Lung (tissue), 12 donors: ENCODE measurements around the gene ST6GALNAC3. TPM values are rescaled to one million over a fixed set of nuclear protein-coding genes. Genes with fewer than 3 reads are reported as not detected.
A peak's percentile ranks its signal among the peaks of the same experiment; 100 is the strongest.
"Not testable (repeated sequence)": the region's sequence is repeated elsewhere in the genome, so short reads cannot be mapped to it uniquely, and the experiment has no call there.

Source experiments
- ATAC-seq: fragments of 200-7000 bp; cut with Tn5 transposase; one replicate; pipeline ENCODE4 v1.9.1; 2020; ENCODE audit warnings: moderate number of reproducible peaks; ENCODE audit not compliant: insufficient read depth, low FRiP score
- DNase-seq, 3 donors: peaks; one replicate each; pipeline ENCODE4 v3.0.0-alpha.2; 2013 to 2017
- H3K27ac ChIP-seq, 2 donors: one replicate each; pipeline ENCODE4 v1.5.1; 2013; ENCODE audit warnings: mild to moderate bottlenecking in 2 of 2, moderate library complexity in 2 of 2, control low read depth in 1 of 2, inconsistent platforms in 1 of 2, low read depth in 1 of 2, low read length in 1 of 2
- H3K27me3 ChIP-seq, 3 donors: one replicate each; pipeline ENCODE4 v1.5.1; 2013; ENCODE audit warnings: low read length in 2 of 3; ENCODE audit not compliant: control insufficient read depth in 3 of 3, insufficient read depth in 3 of 3
- H3K36me3 ChIP-seq, 4 donors: one replicate each; pipeline ENCODE4 v1.5.1; 2013; ENCODE audit warnings: low read length in 4 of 4, mild to moderate bottlenecking in 1 of 4, moderate library complexity in 1 of 4; ENCODE audit not compliant: control insufficient read depth in 4 of 4, insufficient read depth in 4 of 4
- H3K4me1 ChIP-seq, 5 donors: one replicate each; pipeline ENCODE4 v1.5.1; 2013; ENCODE audit warnings: low read length in 5 of 5, mild to moderate bottlenecking in 2 of 5, moderate library complexity in 1 of 5; ENCODE audit not compliant: control insufficient read depth in 5 of 5, insufficient read depth in 5 of 5
- H3K4me3 ChIP-seq: one replicate; pipeline ENCODE4 v1.5.1; 2013; ENCODE audit warnings: mild to moderate bottlenecking, control low read depth, moderate library complexity
- H3K9ac ChIP-seq, 2 donors: one replicate each; pipeline ENCODE4 v1.5.1; 2013; ENCODE audit warnings: low read length in 2 of 2, control low read depth in 1 of 2; ENCODE audit not compliant: insufficient read depth in 1 of 2
- H3K9me3 ChIP-seq, 4 donors: one replicate each; pipeline ENCODE4 v1.5.1; 2013; ENCODE audit warnings: low read length in 3 of 4, mild to moderate bottlenecking in 1 of 4, moderate library complexity in 1 of 4; ENCODE audit not compliant: control insufficient read depth in 4 of 4, insufficient read depth in 3 of 4
- CTCF ChIP-seq: IDR thresholded peaks from 2 replicates; pipeline ENCODE4 v1.5.1; 2012; ENCODE audit warnings: mild to moderate bottlenecking; ENCODE audit errors: control extremely low read depth, extremely low read depth
- WGBS, 2 donors: extraction: QIAGEN DNeasy Blood & Tissue Kit; methylation state at CpG; one replicate each; pipeline ENCODE4 v1.1.7; 2013; 5-methylcytosine and 5-hydroxymethylcytosine counted together
- polyA plus RNA-seq, 2 donors: library from polyadenylated mRNA; stranded (reverse); fragments of 200-250 nt; gene quantifications; one replicate each; pipeline ENCODE4 v1.2.1, GENCODE V29; 2013
- total RNA-seq, 2 donors: library from RNA; depleted of rRNA in 1 of 2; stranded (reverse); fragments of >200 nt in 1 of 2; gene quantifications; one replicate each; pipeline ENCODE4 v1.2.1, GENCODE V29; 2014 to 2021
- donor health status: control.
- donor health status: control.
- donor health status: Bipolar disorder and iron deficiency.
- donor health status: healthy.
- donor health status: DM: yes; HTN: yes; CAD: no.

The ST6GALNAC3 gene
- total and polyA plus RNA-seq, 4 donors, result 2.7 to 17.9 (median 12.2) TPM

DNA sequence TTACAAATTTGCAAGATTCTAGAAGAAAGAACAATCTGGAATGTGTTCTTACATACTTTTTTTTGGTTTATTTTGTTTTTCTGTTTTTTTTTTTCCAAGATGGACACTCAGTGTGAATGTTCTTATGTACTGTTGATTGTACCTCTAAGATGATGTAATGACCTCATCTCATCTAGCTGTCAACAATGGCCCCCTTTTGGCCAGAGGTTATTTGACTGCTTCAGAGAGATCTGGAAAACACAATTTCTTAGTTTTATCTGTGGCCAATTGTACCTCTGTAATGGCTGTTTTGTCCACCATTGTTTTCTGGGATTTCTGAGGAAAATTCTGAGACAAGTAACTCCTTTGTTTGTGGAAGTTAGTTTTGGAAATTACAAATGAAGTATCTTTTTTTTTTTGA is 38.9 kb downstream of the ST6GALNAC3 start:
- Histone ChIP-seq H3K27me3 (no peaks in the 10 kb centered on the region), H3K4me1 (peaks cover 0 to 17% (median 5%) of the 10 kb centered on the region in 5 donors), H3K9me3 (no peaks in the 10 kb centered on the region), H3K9ac (no peak overlapping the region), H3K4me3 (no peak overlapping the region), H3K27ac (no peak overlapping the region), H3K36me3 (no peaks in the 10 kb centered on the region)
- ATAC-seq, result no peak
- DNase-seq, result no peak
- no peak for TF ChIP-seq CTCF

- 97% methylated on average over 2 of the region's 2 CpGs for WGBS, 2 donors
- Histone ChIP-seq H3K4me1 (peaks cover 0 to 11% (median 3%) of the 10 kb centered on the region in 5 donors), H3K27me3 (no peaks in the 10 kb centered on the region), H3K27ac (no peak overlapping the region), H3K9me3 (no peaks in the 10 kb centered on the region), H3K36me3 (no peaks in the 10 kb centered on the region), H3K9ac (no peak overlapping the region), H3K4me3 (no peak overlapping the region)
- DNase-seq, result no peak
- no peak for TF ChIP-seq CTCF
- ATAC-seq, result no peak
These were observed 40.6 kb downstream of the ST6GALNAC3 start for GRCh38 chr1:76115171-76115570.

- no peak for TF ChIP-seq CTCF
- no peaks in the 10 kb centered on the region for H3K9me3 ChIP-seq
- H3K27me3 ChIP-seq, result no peaks in the 10 kb centered on the region
- H3K27ac ChIP-seq, result no peak overlapping the region
- ATAC-seq (peak; percentile 5), DNase-seq (no peak)
- 58 to 79% methylated on average over 5 of the region's 5 CpGs for WGBS, 2 donors
- H3K36me3 ChIP-seq, result no peaks in the 10 kb centered on the region
- no peak overlapping the region for H3K9ac ChIP-seq
- H3K4me1 ChIP-seq, result peaks cover 0 to 18% (median 12%) of the 10 kb centered on the region in 5 donors
- H3K4me3 ChIP-seq, result no peak overlapping the region
These were observed 47.3 kb downstream of the ST6GALNAC3 start for GRCh38 chr1:76121850-76122249.

DNA sequence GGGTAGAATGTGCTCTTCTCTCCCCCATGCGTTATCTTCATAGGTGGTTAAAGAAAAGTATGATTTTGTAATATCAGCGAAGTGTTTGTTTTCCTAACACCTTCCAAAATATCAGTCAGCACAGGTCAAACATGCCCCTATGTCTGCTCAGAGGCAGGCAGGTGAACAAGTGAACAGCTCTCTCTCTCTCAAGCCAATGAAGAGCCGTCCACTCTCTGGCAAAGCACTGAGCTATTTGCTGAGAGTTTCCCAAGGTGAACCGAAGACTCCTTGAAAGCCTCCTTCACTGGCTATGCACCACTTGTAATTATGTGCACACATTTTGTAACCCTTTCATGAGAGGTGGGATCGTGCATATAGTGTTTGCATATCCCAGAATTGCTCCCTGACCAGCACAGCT is 47.7 kb downstream of the ST6GALNAC3 start:
- no peak overlapping the region for H3K4me3 ChIP-seq
- H3K9ac ChIP-seq, result no peak overlapping the region
- DNase-seq (peak in 2 of 3 donors; percentile 35 to 50), ATAC-seq (peak; percentile 76)
- WGBS, 2 donors, result 71 to 85% methylated on average over 5 of the region's 5 CpGs
- no peak overlapping the region for H3K27ac ChIP-seq
- TF ChIP-seq CTCF, result no peak
- H3K36me3 ChIP-seq, result no peaks in the 10 kb centered on the region
- H3K27me3 ChIP-seq, result no peaks in the 10 kb centered on the region
- no peaks in the 10 kb centered on the region for H3K9me3 ChIP-seq
- peaks cover 0 to 15% (median 10%) of the 10 kb centered on the region in 5 donors for H3K4me1 ChIP-seq

GRCh38 chr1:76123411-76124064 is 49.0 kb downstream of the ST6GALNAC3 start:
- H3K27me3 ChIP-seq, H3K36me3 ChIP-seq, DNase-seq, H3K9ac ChIP-seq, H3K4me3 ChIP-seq, H3K9me3 ChIP-seq, ATAC-seq, H3K27ac ChIP-seq: not testable (repeated sequence)
- WGBS, 2 donors, result 88 to 92% methylated on average over 5 of the region's 5 CpGs
- peaks cover 0 to 15% (median 13%) of the 10 kb centered on the region in 5 donors for H3K4me1 ChIP-seq
